ACC112 (cell line): ENCODE measurements around the gene HBM.

Experiments used
- H2AFZ ChIP-seq: fragments of 200-600 bp; sonication (generic); one replicate; pipeline ENCODE4 v1.6.0; 2017; ENCODE audit warnings: antibody characterized with exemption, low read length; ENCODE audit not compliant: unreplicated experiment
- H3K27ac ChIP-seq: fragments of 200-600 bp; sonication (generic); 2 replicates; pipeline ENCODE4 v1.5.1; 2014; ENCODE audit warnings: low read depth, mild to moderate bottlenecking, antibody characterized with exemption, low read length, moderate library complexity
- H3K27me3 ChIP-seq: fragments of 200-600 bp; sonication (generic); 2 replicates; pipeline ENCODE4 v1.6.1; 2014; ENCODE audit warnings: mild to moderate bottlenecking, antibody characterized with exemption, low read length, moderate library complexity, mixed read lengths; ENCODE audit not compliant: insufficient read depth
- H3K36me3 ChIP-seq: fragments of 200-600 bp; sonication (generic); 2 replicates; pipeline ENCODE4 v1.6.1; 2016; ENCODE audit warnings: mild to moderate bottlenecking, antibody characterized with exemption, low read length, moderate library complexity, mixed read lengths; ENCODE audit not compliant: insufficient read depth
- H3K4me1 ChIP-seq: fragments of 200-600 bp; sonication (generic); one replicate; pipeline ENCODE4 v1.6.1; 2016; ENCODE audit warnings: low read length, mixed read lengths; ENCODE audit not compliant: insufficient read depth, unreplicated experiment, control insufficient read depth
- H3K4me3 ChIP-seq: fragments of 200-600 bp; sonication (generic); 2 replicates; pipeline ENCODE4 v1.5.1; 2014; ENCODE audit warnings: mild to moderate bottlenecking, low read depth, low read length
- H3K79me2 ChIP-seq: fragments of 200-600 bp; sonication (generic); one replicate; pipeline ENCODE4 v1.6.0; 2016; ENCODE audit warnings: low read length; ENCODE audit not compliant: control insufficient read depth, unreplicated experiment, insufficient read depth

Gene HBM

GRCh38 chr16:125011-125410 lies 40.8 kb upstream of the HBM start:
- H3K4me3 ChIP-seq, result no peak overlapping the region
- H3K27me3 ChIP-seq, result no peaks in the 10 kb centered on the region
- H3K4me1 ChIP-seq, result no peaks in the 10 kb centered on the region
- H2AFZ ChIP-seq, result no peak overlapping the region
- H3K79me2 ChIP-seq, result peaks cover 18% of the 10 kb centered on the region
- H3K36me3 ChIP-seq, result no peaks in the 10 kb centered on the region; the same call in 1 of the 2 replicates
- H3K27ac ChIP-seq, result no peak overlapping the region

DNA sequence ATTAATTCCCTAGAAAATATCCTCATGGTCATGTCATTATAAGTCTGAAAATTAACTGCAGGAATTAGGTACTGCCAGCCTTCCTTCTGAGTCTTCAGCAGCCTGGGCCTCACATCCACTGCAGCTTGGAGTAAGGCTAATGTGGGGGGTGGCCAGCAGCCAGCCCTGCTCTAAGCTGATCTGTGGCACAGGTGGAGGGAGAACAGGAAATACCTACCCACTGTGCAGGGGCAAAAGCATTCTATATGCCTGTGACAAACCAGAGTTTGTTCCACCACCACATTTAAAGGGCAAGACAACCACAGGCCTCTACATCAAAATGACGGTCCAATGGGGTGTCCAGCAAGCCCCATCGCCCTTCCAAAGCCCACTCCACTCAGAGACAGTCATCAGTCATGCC lies 36.7 kb upstream of the HBM start:
- Histone ChIP-seq H3K79me2 (peaks cover 46% of the 10 kb centered on the region), H2AFZ (no peak overlapping the region), H3K4me3 (no peak overlapping the region), H3K4me1 (no peaks in the 10 kb centered on the region), H3K36me3 (no peaks in the 10 kb centered on the region), H3K27ac (no peak overlapping the region), H3K27me3 (no peaks in the 10 kb centered on the region)

- Histone ChIP-seq H3K27ac (no peak overlapping the region), H3K36me3 (no peaks in the 10 kb centered on the region), H3K4me1 (no peaks in the 10 kb centered on the region), H3K4me3 (no peak overlapping the region), H3K79me2 (peaks cover 58% of the 10 kb centered on the region), H2AFZ (no peak overlapping the region), H3K27me3 (no peaks in the 10 kb centered on the region)
These were observed 35.1 kb upstream of the HBM start for GRCh38 chr16:130533-131173.

DNA sequence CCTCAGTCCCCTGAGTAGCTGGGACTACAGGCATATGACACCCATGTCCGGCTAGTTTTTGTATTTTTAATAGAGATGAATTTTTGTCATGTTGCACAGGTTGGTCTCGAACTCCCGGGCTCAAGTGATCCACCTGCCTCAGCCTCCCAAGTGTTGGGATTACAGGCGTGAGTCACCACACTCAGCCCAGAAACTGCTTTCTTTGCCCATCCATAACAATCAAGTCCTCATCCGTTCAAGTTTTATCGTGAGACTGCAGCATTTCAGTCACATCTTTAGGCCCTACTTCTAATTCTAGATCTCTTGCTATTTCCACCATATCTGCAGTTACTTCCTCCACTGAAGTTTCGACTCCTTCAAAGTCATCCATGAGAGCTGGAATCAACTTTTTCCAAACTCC lies 33.7 kb upstream of the HBM start:
- Histone ChIP-seq H2AFZ (no peak overlapping the region), H3K36me3 (no peaks in the 10 kb centered on the region), H3K79me2 (peaks cover 64% of the 10 kb centered on the region), H3K4me3 (no peak overlapping the region), H3K4me1 (peaks cover under 1% of the 10 kb centered on the region), H3K27ac (no peak overlapping the region), H3K27me3 (no peaks in the 10 kb centered on the region)

- Histone ChIP-seq H2AFZ (no peak overlapping the region), H3K4me1 (peaks cover 3% of the 10 kb centered on the region), H3K27ac (no peak overlapping the region), H3K79me2 (peaks cover 69% of the 10 kb centered on the region), H3K27me3 (no peaks in the 10 kb centered on the region), H3K4me3 (no peak overlapping the region), H3K36me3 (no peaks in the 10 kb centered on the region)
These were observed 32.1 kb upstream of the HBM start for GRCh38 chr16:133716-134115.

DNA sequence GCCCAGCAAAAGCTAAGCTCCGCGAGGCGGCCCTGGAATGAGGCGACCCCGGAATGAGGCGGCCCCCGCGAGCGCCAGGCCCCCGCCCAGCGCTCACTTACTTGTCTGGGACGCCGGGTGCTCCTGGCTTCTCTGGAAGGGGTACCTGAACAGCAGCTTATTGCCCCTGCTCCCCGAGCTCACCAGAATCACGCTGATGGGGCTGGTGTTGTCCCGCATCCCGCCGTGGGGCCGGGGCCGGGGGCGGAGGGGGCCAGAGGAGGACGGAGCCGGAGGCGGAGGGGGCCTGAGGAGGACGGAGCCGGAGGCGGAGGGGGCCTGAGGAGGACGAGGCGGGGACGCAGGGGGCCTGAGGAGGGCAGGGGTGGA lies 27.7 kb upstream of the HBM start:
- Histone ChIP-seq H3K79me2 (peaks cover 42% of the 10 kb centered on the region), H2AFZ (peak overlapping the region; percentile 59), H3K27me3 (no peaks in the 10 kb centered on the region), H3K4me3 (peak overlapping the region; percentile 93), H3K27ac (peak overlapping the region; percentile 30), H3K36me3 (no peaks in the 10 kb centered on the region), H3K4me1 (peaks cover 3% of the 10 kb centered on the region)

- Histone ChIP-seq H3K36me3 (no peaks in the 10 kb centered on the region), H2AFZ (no peak overlapping the region), H3K27me3 (no peaks in the 10 kb centered on the region), H3K27ac (no peak overlapping the region), H3K4me1 (peaks cover 3% of the 10 kb centered on the region), H3K79me2 (peaks cover 22% of the 10 kb centered on the region), H3K4me3 (no peak overlapping the region)
These were observed 25.5 kb upstream of the HBM start for GRCh38 chr16:140175-140857.

- Histone ChIP-seq H3K27ac (no peak overlapping the region), H3K79me2 (peaks cover 7% of the 10 kb centered on the region), H3K27me3 (no peaks in the 10 kb centered on the region), H3K36me3 (no peaks in the 10 kb centered on the region), H3K4me3 (no peak overlapping the region), H2AFZ (no peak overlapping the region), H3K4me1 (no peaks in the 10 kb centered on the region)
These were observed 23.3 kb upstream of the HBM start for GRCh38 chr16:142405-142967.

GRCh38 chr16:143047-143446 lies 22.7 kb upstream of the HBM start:
- H3K79me2 ChIP-seq, result peaks cover 2% of the 10 kb centered on the region
- H3K27ac ChIP-seq, result no peak overlapping the region
- H3K36me3 ChIP-seq, result no peaks in the 10 kb centered on the region
- no peaks in the 10 kb centered on the region for H3K27me3 ChIP-seq
- no peaks in the 10 kb centered on the region for H3K4me1 ChIP-seq
- no peak overlapping the region for H2AFZ ChIP-seq
- no peak overlapping the region for H3K4me3 ChIP-seq

- Histone ChIP-seq H2AFZ (no peak overlapping the region), H3K4me3 (no peak overlapping the region), H3K4me1 (no peaks in the 10 kb centered on the region), H3K36me3 (no peaks in the 10 kb centered on the region), H3K27ac (no peak overlapping the region), H3K79me2 (no peaks in the 10 kb centered on the region), H3K27me3 (no peaks in the 10 kb centered on the region)
These were observed 22.3 kb upstream of the HBM start for GRCh38 chr16:143456-143855.

DNA sequence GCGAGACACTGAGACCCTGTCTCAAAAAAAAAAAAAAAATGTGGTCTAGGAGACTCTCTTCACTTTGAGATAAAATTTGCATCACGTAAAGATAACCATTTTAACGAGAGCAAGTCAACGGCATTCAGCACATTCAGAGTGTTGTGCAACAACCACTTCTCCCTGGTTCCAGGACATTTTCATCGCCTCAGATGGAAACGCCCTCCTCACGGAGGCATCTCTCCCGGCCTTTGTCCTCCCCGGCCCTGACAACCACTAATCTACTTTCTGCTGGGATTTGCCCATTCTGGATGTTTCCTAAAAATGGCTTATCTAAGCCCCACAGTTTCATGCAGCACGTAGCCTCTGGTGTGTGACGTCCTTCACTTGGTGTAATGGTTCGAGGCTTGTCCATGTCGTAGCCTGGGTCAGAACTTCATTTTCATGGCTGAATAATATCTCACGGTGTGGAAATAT lies 21.0 kb upstream of the HBM start:
- Histone ChIP-seq H3K79me2 (no peaks in the 10 kb centered on the region), H3K4me1 (peaks cover 7% of the 10 kb centered on the region), H3K4me3 (no peak overlapping the region), H2AFZ (no peak overlapping the region), H3K27ac (no peak overlapping the region), H3K27me3 (no peaks in the 10 kb centered on the region), H3K36me3 (no peaks in the 10 kb centered on the region)
